Suprapubic skin (tissue), 3 donors: ENCODE measurements around the gene MT1E.

ENCODE experiments used
- POLR2A ChIP-seq, 2 donors: fragments of 450-650 bp; IDR thresholded peaks; one replicate each; pipeline ENCODE4 v1.6.1; 2017; ENCODE audit warnings: antibody characterized with exemption in 2 of 2, mild to moderate bottlenecking in 2 of 2, moderate library complexity in 2 of 2
- TF ChIP-seq, protein P1 (sequence below), 2 donors: fragments of 200-600 bp in 1 of 2; fragments of 450-650 bp in 1 of 2; sonication (generic) in 1 of 2; IDR thresholded peaks; one replicate each; pipeline ENCODE4 v1.5.1; 2016 to 2019; ENCODE audit warnings: antibody characterized with exemption in 2 of 2, mild to moderate bottlenecking in 1 of 2, moderate library complexity in 1 of 2

DNA sequence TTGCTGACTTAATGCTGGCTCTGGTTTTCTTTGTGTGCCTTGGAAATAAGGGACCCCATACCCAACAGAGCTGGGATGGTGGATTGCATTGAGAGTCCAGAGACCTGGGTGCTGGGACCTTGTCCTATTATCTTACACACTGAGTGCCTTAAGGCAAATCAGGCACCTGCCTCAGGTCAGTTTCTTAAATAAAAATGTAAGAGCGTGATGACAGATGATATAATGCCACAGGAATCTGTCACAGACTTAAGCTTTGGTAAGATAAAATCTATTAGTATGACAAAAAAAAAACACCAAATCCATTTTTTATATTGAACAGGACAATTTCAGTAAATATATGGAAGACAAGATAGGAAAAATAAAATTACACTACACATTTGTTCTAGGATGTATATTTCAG, 14.5 kb downstream of the MT1E start:
- TF ChIP-seq, protein P1, sequence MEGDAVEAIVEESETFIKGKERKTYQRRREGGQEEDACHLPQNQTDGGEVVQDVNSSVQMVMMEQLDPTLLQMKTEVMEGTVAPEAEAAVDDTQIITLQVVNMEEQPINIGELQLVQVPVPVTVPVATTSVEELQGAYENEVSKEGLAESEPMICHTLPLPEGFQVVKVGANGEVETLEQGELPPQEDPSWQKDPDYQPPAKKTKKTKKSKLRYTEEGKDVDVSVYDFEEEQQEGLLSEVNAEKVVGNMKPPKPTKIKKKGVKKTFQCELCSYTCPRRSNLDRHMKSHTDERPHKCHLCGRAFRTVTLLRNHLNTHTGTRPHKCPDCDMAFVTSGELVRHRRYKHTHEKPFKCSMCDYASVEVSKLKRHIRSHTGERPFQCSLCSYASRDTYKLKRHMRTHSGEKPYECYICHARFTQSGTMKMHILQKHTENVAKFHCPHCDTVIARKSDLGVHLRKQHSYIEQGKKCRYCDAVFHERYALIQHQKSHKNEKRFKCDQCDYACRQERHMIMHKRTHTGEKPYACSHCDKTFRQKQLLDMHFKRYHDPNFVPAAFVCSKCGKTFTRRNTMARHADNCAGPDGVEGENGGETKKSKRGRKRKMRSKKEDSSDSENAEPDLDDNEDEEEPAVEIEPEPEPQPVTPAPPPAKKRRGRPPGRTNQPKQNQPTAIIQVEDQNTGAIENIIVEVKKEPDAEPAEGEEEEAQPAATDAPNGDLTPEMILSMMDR (IDR thresholded peaks at IDR 0.05): no peak
- no peak for TF ChIP-seq POLR2A (IDR thresholded peaks at IDR 0.05)
